Measurements from ENCODE around the gene ASB15.
A peak's percentile ranks its signal among the peaks of the same experiment; 100 is the strongest.

The ASB15 gene

DNA sequence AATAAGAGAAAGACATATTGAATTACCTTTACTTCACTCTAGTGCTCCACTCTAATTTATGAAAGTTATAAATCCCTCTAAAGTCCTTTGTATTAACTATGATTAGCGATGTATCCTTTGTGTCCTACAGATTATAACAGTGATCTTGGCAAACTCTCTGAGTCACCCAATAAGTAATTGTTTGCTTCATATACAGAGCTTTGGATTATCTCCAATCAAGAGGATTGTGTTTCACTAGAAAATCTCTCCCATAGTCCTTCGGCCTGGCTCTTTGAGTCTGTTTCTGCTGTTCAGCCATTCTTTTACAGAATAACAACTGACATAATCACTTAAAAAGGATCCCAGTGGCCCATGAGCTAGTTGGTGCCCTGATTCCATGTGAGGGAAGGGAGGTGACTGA, 63.5 kb downstream of the ASB15 start:
- TF ChIP-seq TOX (CRISPR knock-in tag; IDR thresholded peaks at IDR 0.05; ENCODE audit: borderline replicate concordance) (peak; percentile 42; the same call in 1 of the 2 replicates), RARB (CRISPR knock-in tag; IDR thresholded peaks at IDR 0.05) (no peak)
- peak; percentile 55 for ATAC-seq

DNA sequence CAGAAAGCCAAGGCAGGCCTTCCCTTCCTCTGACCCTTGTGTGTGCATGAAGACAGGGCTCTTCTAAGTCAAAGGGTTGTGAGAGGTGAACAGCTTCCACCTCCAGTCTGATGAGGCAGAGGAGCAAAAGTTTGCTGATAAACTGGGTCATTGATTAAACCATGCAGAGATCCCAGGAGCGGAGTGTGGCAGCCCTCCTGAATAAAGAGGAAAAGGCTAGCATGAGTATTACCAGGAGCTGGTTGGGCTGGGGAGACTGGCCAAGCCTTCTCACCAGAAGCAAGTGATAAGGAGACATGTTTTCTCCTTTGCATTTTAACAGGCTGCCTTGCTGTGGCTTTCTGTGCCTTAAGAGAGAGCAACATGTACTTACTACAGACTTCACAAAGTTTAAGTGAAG, 64.3 kb downstream of the ASB15 start:
- TF ChIP-seq BACH2 (CRISPR knock-in tag; IDR thresholded peaks at IDR 0.05; ENCODE audit: borderline replicate concordance) (no peak), RARB (CRISPR knock-in tag; IDR thresholded peaks at IDR 0.05) (no peak), ARNTL (CRISPR knock-in tag; IDR thresholded peaks at IDR 0.05; ENCODE audit: borderline replicate concordance, low read depth) (no peak), ZFP3 (CRISPR knock-in tag; IDR thresholded peaks at IDR 0.05) (no peak), OSR1 (CRISPR knock-in tag; IDR thresholded peaks at IDR 0.05) (no peak), ZNF70 (CRISPR knock-in tag; IDR thresholded peaks at IDR 0.05) (no peak), TOX (CRISPR knock-in tag; IDR thresholded peaks at IDR 0.05; ENCODE audit: borderline replicate concordance) (no peak), SNAI2 (CRISPR knock-in tag; IDR thresholded peaks at IDR 0.05) (no peak), ISL1 (CRISPR knock-in tag; IDR thresholded peaks at IDR 0.05) (no peak), ZFP30 (CRISPR knock-in tag; IDR thresholded peaks at IDR 0.05) (no peak), ZNF565 (CRISPR knock-in tag; conservative IDR thresholded peaks at IDR 0.05; ENCODE audit: low read depth) (no peak), PPARA (CRISPR knock-in tag; IDR thresholded peaks at IDR 0.05; ENCODE audit: borderline replicate concordance) (no peak), GLIS3 (CRISPR knock-in tag; IDR thresholded peaks at IDR 0.05) (no peak), ESRRG (CRISPR knock-in tag; IDR thresholded peaks at IDR 0.05) (no peak), ZNF8 (CRISPR knock-in tag; IDR thresholded peaks at IDR 0.05) (no peak)
- TF ChIP-seq, protein P1, sequence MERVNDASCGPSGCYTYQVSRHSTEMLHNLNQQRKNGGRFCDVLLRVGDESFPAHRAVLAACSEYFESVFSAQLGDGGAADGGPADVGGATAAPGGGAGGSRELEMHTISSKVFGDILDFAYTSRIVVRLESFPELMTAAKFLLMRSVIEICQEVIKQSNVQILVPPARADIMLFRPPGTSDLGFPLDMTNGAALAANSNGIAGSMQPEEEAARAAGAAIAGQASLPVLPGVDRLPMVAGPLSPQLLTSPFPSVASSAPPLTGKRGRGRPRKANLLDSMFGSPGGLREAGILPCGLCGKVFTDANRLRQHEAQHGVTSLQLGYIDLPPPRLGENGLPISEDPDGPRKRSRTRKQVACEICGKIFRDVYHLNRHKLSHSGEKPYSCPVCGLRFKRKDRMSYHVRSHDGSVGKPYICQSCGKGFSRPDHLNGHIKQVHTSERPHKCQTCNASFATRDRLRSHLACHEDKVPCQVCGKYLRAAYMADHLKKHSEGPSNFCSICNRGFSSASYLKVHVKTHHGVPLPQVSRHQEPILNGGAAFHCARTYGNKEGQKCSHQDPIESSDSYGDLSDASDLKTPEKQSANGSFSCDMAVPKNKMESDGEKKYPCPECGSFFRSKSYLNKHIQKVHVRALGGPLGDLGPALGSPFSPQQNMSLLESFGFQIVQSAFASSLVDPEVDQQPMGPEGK (CRISPR knock-in tag; IDR thresholded peaks at IDR 0.05; ENCODE audit: borderline replicate concordance): no peak
- TF ChIP-seq, protein P2, sequence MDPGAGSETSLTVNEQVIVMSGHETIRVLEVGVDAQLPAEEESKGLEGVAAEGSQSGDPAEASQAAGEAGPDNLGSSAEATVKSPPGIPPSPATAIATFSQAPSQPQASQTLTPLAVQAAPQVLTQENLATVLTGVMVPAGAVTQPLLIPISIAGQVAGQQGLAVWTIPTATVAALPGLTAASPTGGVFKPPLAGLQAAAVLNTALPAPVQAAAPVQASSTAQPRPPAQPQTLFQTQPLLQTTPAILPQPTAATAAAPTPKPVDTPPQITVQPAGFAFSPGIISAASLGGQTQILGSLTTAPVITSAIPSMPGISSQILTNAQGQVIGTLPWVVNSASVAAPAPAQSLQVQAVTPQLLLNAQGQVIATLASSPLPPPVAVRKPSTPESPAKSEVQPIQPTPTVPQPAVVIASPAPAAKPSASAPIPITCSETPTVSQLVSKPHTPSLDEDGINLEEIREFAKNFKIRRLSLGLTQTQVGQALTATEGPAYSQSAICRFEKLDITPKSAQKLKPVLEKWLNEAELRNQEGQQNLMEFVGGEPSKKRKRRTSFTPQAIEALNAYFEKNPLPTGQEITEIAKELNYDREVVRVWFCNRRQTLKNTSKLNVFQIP (CRISPR knock-in tag; IDR thresholded peaks at IDR 0.05; ENCODE audit: borderline replicate concordance, low read depth): no peak
- TF ChIP-seq, protein P3, sequence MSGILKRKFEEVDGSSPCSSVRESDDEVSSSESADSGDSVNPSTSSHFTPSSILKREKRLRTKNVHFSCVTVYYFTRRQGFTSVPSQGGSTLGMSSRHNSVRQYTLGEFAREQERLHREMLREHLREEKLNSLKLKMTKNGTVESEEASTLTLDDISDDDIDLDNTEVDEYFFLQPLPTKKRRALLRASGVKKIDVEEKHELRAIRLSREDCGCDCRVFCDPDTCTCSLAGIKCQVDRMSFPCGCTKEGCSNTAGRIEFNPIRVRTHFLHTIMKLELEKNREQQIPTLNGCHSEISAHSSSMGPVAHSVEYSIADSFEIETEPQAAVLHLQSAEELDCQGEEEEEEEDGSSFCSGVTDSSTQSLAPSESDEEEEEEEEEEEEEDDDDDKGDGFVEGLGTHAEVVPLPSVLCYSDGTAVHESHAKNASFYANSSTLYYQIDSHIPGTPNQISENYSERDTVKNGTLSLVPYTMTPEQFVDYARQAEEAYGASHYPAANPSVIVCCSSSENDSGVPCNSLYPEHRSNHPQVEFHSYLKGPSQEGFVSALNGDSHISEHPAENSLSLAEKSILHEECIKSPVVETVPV (CRISPR knock-in tag; IDR thresholded peaks at IDR 0.05): no peak
- TF ChIP-seq, protein P4, sequence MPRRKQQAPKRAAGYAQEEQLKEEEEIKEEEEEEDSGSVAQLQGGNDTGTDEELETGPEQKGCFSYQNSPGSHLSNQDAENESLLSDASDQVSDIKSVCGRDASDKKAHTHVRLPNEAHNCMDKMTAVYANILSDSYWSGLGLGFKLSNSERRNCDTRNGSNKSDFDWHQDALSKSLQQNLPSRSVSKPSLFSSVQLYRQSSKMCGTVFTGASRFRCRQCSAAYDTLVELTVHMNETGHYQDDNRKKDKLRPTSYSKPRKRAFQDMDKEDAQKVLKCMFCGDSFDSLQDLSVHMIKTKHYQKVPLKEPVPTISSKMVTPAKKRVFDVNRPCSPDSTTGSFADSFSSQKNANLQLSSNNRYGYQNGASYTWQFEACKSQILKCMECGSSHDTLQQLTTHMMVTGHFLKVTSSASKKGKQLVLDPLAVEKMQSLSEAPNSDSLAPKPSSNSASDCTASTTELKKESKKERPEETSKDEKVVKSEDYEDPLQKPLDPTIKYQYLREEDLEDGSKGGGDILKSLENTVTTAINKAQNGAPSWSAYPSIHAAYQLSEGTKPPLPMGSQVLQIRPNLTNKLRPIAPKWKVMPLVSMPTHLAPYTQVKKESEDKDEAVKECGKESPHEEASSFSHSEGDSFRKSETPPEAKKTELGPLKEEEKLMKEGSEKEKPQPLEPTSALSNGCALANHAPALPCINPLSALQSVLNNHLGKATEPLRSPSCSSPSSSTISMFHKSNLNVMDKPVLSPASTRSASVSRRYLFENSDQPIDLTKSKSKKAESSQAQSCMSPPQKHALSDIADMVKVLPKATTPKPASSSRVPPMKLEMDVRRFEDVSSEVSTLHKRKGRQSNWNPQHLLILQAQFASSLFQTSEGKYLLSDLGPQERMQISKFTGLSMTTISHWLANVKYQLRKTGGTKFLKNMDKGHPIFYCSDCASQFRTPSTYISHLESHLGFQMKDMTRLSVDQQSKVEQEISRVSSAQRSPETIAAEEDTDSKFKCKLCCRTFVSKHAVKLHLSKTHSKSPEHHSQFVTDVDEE (CRISPR knock-in tag; IDR thresholded peaks at IDR 0.05): no peak
- TF ChIP-seq, protein P5, sequence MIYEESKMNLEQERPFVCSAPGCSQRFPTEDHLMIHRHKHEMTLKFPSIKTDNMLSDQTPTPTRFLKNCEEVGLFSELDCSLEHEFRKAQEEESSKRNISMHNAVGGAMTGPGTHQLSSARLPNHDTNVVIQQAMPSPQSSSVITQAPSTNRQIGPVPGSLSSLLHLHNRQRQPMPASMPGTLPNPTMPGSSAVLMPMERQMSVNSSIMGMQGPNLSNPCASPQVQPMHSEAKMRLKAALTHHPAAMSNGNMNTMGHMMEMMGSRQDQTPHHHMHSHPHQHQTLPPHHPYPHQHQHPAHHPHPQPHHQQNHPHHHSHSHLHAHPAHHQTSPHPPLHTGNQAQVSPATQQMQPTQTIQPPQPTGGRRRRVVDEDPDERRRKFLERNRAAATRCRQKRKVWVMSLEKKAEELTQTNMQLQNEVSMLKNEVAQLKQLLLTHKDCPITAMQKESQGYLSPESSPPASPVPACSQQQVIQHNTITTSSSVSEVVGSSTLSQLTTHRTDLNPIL (CRISPR knock-in tag; IDR thresholded peaks at IDR 0.05; ENCODE audit: low read depth): no peak
- peak; percentile 11 for ATAC-seq

DNA sequence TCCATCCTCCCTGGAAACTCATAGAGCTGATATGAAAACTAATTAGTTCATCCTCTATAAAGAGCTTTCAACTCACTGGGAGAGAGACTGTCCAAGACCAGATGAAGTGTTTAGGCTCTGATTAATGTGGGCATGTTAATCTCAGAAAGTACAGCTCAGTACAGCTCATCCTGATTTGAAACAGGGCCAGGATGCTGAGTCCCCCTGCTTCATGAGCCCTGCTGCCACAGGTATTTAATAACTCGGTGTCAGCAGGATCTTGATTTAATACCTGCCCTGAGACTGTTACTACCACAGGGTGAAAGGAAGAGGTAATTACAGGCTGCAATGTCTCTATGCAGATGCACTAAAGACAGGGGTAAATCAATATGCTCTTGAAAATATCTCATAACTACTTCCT, 64.9 kb downstream of the ASB15 start:
- TF ChIP-seq, protein P5 (CRISPR knock-in tag; IDR thresholded peaks at IDR 0.05; ENCODE audit: low read depth): no peak
- TF ChIP-seq ISL1 (CRISPR knock-in tag; IDR thresholded peaks at IDR 0.05): peak; percentile 67
- TF ChIP-seq, protein P4 (CRISPR knock-in tag; IDR thresholded peaks at IDR 0.05): peak; percentile 76; the same call in 1 of the 2 replicates
- peak; percentile 46 for ATAC-seq
